Neuronal stem cell (in vitro differentiated cells): ENCODE results near the gene PFKFB4.

Source experiments
- DNase-seq: peaks from one replicate; pipeline ENCODE4 v3.0.0-alpha.2; 2013; ENCODE audit warnings: low spot score
- H2AFZ ChIP-seq: one replicate; pipeline ENCODE4 v1.6.1; 2013; ENCODE audit warnings: mild to moderate bottlenecking, low read length, inconsistent platforms
- H2AK5ac ChIP-seq: 2 replicates; pipeline ENCODE4 v1.6.1; 2013; ENCODE audit warnings: low read depth, mild to moderate bottlenecking, inconsistent platforms, low read length, moderate library complexity, mixed read lengths
- H2BK120ac ChIP-seq: 2 replicates; pipeline ENCODE4 v1.6.1; 2013; ENCODE audit warnings: low read depth, mild to moderate bottlenecking, inconsistent platforms, low read length, moderate library complexity, mixed read lengths
- H2BK12ac ChIP-seq: one replicate; pipeline ENCODE4 v1.6.1; 2013; ENCODE audit warnings: low read length, inconsistent platforms
- H2BK15ac ChIP-seq: 2 replicates; pipeline ENCODE4 v1.6.1; 2013; ENCODE audit warnings: mild to moderate bottlenecking, low read length, inconsistent platforms, mixed read lengths
- H2BK5ac ChIP-seq: one replicate; pipeline ENCODE4 v1.6.1; 2013; ENCODE audit warnings: inconsistent platforms, mild to moderate bottlenecking, low read length, moderate library complexity
- H3K14ac ChIP-seq: one replicate; pipeline ENCODE4 v1.6.1; 2013; ENCODE audit warnings: low read length, inconsistent platforms
- H3K18ac ChIP-seq: 2 replicates; pipeline ENCODE4 v1.6.1; 2013; ENCODE audit warnings: low read length, inconsistent platforms
- H3K23ac ChIP-seq: 2 replicates; pipeline ENCODE4 v1.6.1; 2013; ENCODE audit warnings: low read depth, mild to moderate bottlenecking, mixed read lengths, low read length, inconsistent platforms; ENCODE audit not compliant: poor library complexity
- H3K27ac ChIP-seq: replicated peaks from 3 replicates; pipeline ENCODE4 v1.5.1; 2013; ENCODE audit warnings: low read length, inconsistent platforms
- H3K27me3 ChIP-seq, 3 experiments: 2 replicates each; pipeline ENCODE4 v1.6.1; 2013; ENCODE audit warnings: low read length in 3 of 3, mild to moderate bottlenecking in 2 of 3, inconsistent platforms in 1 of 3, low read depth in 1 of 3, mixed read lengths in 1 of 3, moderate library complexity in 1 of 3; ENCODE audit not compliant: control insufficient read depth in 3 of 3, insufficient read depth in 3 of 3
- H3K36me3 ChIP-seq, 2 donors: replicated peaks in 1 of 2; 2 replicates each; pipeline ENCODE4 v1.6.1; 2013; ENCODE audit warnings: low read length in 2 of 2; ENCODE audit not compliant: control insufficient read depth in 2 of 2, insufficient read depth in 2 of 2
- H3K4ac ChIP-seq: 2 replicates; pipeline ENCODE4 v1.6.1; 2013; ENCODE audit warnings: inconsistent platforms, mild to moderate bottlenecking, low read length, moderate library complexity
- H3K4me1 ChIP-seq, 2 donors: 1 replicate in 1 of 2; 2 replicates in 1 of 2; pipeline ENCODE4 v1.6.1; 2013; ENCODE audit warnings: low read length in 2 of 2, low read depth in 1 of 2; ENCODE audit not compliant: control insufficient read depth in 2 of 2, insufficient read depth in 1 of 2
- H3K4me2 ChIP-seq: one replicate; pipeline ENCODE4 v1.6.1; 2013; ENCODE audit warnings: mild to moderate bottlenecking, low read length, inconsistent platforms; ENCODE audit not compliant: insufficient read depth, poor library complexity, severe bottlenecking
- H3K4me3 ChIP-seq, 2 donors: 2 replicates each; pipeline ENCODE4 v1.5.1; 2013; ENCODE audit warnings: low read length in 2 of 2, mild to moderate bottlenecking in 2 of 2, inconsistent platforms in 1 of 2, moderate library complexity in 1 of 2
- H3K79me1 ChIP-seq: one replicate; pipeline ENCODE4 v1.6.1; 2013; ENCODE audit warnings: low read depth, mild to moderate bottlenecking, inconsistent platforms, low read length, moderate library complexity
- H3K9ac ChIP-seq: one replicate; pipeline ENCODE4 v1.6.1; 2013; ENCODE audit warnings: mild to moderate bottlenecking, low read depth, low read length, inconsistent platforms; ENCODE audit not compliant: poor library complexity
- H3K9me3 ChIP-seq, 2 donors: replicated peaks in 1 of 2; 2 replicates each; pipeline versions ENCODE3 to v1.6.1; 2013; ENCODE audit warnings: low read length in 2 of 2, mild to moderate bottlenecking in 2 of 2, inconsistent platforms in 1 of 2, low read depth in 1 of 2, mixed read lengths in 1 of 2, moderate library complexity in 1 of 2; ENCODE audit not compliant: control insufficient read depth in 2 of 2, insufficient read depth in 1 of 2
- H4K8ac ChIP-seq: one replicate; pipeline ENCODE4 v1.6.1; 2013; ENCODE audit warnings: low read depth, mild to moderate bottlenecking, inconsistent platforms, low read length, moderate library complexity
- H4K91ac ChIP-seq: one replicate; pipeline ENCODE4 v1.6.1; 2013; ENCODE audit warnings: low read length, low read depth, mild to moderate bottlenecking, inconsistent platforms; ENCODE audit not compliant: poor library complexity
- WGBS, 2 donors: extraction: QIAGEN DNeasy Blood & Tissue Kit; methylation state at CpG; one replicate each; pipeline ENCODE4 v1.1.7; 2013; ENCODE audit warnings: missing lambda C conversion rate in 2 of 2, mixed read lengths in 1 of 2; ENCODE audit not compliant: insufficient read length in 2 of 2, insufficient replicate concordance in 1 of 2; ENCODE audit errors: extremely low coverage in 2 of 2; 5-methylcytosine and 5-hydroxymethylcytosine counted together

The PFKFB4 gene

DNA sequence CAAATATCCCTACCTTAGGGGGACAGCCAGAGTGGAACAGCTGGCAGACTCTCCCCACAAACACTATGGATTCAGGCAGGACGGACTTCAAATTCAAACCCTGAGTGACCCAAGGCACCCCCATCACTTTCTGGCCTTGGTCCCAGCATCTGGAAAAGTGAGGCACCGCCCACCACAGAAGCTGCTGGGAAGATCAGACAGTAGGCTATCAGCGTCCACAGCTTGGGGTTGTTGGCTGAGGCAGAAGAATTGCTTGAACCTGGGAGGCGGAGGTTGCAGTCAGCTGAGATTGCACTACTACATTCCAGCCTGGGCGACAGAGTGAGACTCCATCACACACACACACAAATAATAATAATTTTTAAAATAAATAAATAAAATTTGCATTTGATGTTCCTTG is 8.5 kb downstream of the PFKFB4 start:
- DNase-seq = no peak
- Histone ChIP-seq H3K4me1 (peaks cover 0 to 1% of the 10 kb centered on the region in 2 donors), H3K4me3 (no peak overlapping the region), H3K9me3 (no peaks in the 10 kb centered on the region), H3K14ac (no peak overlapping the region), H3K9ac (no peak overlapping the region), H2AFZ (no peak overlapping the region), H2BK120ac (no peak overlapping the region), H4K8ac (no peak overlapping the region), H3K23ac (no peak overlapping the region), H2BK15ac (no peak overlapping the region), H3K27ac (no peak overlapping the region), H3K18ac (no peak overlapping the region), H4K91ac (no peak overlapping the region), H2BK5ac (no peak overlapping the region), H2AK5ac (no peak overlapping the region), H3K4me2 (no peak overlapping the region), H3K27me3 (no peaks in the 10 kb centered on the region), H3K79me1 (no peaks in the 10 kb centered on the region), H3K4ac (no peak overlapping the region), H3K36me3 (peaks cover 12 to 40% of the 10 kb centered on the region in 2 donors), H2BK12ac (no peak overlapping the region)
- WGBS, 2 donors = no CpG with 5 or more reads among the region's 5 CpGs

DNA sequence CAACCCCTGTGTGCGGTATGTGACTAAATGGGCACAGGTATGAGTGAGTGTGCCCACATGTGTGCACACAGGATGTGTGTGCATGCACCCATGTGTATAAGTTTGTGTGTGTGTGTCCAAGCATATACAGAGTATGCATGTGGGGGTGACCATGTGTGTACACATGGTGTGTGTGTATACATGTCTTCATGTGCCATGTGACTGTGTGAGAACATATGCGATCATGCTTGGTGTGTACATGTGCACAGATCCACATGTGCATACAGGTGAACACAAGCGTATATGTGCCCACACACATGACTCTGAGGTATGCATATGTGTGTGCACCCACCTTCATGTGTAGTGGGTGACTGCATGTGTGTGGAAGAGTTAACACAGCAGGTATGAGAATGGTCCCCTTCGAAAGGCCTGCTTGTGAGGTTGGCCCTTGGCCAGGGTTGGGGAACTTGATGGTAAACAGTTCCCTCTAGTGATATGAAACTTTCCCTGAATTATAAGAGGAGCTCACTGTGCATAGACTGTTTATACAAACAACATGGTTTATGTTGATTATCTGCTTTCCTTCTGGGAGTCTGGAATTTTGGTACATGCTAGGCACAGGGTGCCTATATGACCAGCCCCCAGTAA is 10.3 kb downstream of the PFKFB4 start:
- no peak overlapping the region for H3K4me3 ChIP-seq
- no peak overlapping the region for H3K9ac ChIP-seq
- H3K79me1 ChIP-seq = no peaks in the 10 kb centered on the region
- no peak overlapping the region for H2BK12ac ChIP-seq
- H3K4ac ChIP-seq = no peak overlapping the region
- no peak overlapping the region for H2AFZ ChIP-seq
- no peak overlapping the region for H2BK15ac ChIP-seq
- WGBS, 2 donors = no CpG with 5 or more reads among the region's 4 CpGs
- no peak for DNase-seq
- H3K36me3 ChIP-seq = peaks cover 12 to 45% of the 10 kb centered on the region in 2 donors
- no peak overlapping the region for H3K14ac ChIP-seq
- H2BK120ac ChIP-seq = no peak overlapping the region
- H2AK5ac ChIP-seq = no peak overlapping the region
- H3K9me3 ChIP-seq = peaks cover 0 to 4% of the 10 kb centered on the region in 2 donors
- no peak overlapping the region for H2BK5ac ChIP-seq
- H4K91ac ChIP-seq = peak overlapping the region; percentile 40
- H3K27ac ChIP-seq = no peak overlapping the region
- no peak overlapping the region for H3K23ac ChIP-seq
- H3K4me1 ChIP-seq = peaks cover 0 to 1% of the 10 kb centered on the region in 2 donors
- H3K27me3 ChIP-seq = no peaks in the 10 kb centered on the region
- H3K4me2 ChIP-seq = no peak overlapping the region
- no peak overlapping the region for H3K18ac ChIP-seq
- H4K8ac ChIP-seq = no peak overlapping the region

DNA sequence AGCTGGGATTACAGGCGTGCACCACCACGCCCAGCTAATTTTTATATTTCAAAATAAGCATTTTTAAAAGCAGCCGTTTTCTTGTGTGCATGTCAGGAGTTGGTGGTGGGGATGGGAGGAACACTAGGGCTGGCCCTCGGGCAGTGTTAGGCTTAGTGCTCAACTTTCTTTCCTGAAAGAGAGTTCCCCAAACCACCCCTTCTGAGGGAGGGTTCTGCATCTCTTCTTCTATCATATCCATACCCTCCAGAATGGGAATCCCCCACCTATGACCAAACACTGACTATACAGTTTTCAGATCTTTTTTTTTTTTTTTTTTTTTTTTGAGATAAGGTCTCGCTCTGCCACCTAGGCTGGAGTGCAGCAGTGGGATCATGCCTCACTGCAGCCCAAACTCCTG is 12.5 kb downstream of the PFKFB4 start:
- Histone ChIP-seq H4K91ac (no peak overlapping the region), H3K14ac (no peak overlapping the region), H2BK120ac (no peak overlapping the region), H3K4me2 (no peak overlapping the region), H3K27ac (no peak overlapping the region), H3K4me3 (no peak overlapping the region), H3K36me3 (peaks cover 13 to 49% of the 10 kb centered on the region in 2 donors), H3K9me3 (peaks cover 0 to 4% of the 10 kb centered on the region in 2 donors), H2BK15ac (no peak overlapping the region), H2BK5ac (no peak overlapping the region), H3K4me1 (peaks cover 0 to 1% of the 10 kb centered on the region in 2 donors), H2BK12ac (no peak overlapping the region), H3K79me1 (no peaks in the 10 kb centered on the region), H3K9ac (no peak overlapping the region), H3K4ac (no peak overlapping the region), H4K8ac (no peak overlapping the region), H2AK5ac (no peak overlapping the region), H3K23ac (no peak overlapping the region), H3K18ac (no peak overlapping the region), H3K27me3 (no peaks in the 10 kb centered on the region), H2AFZ (no peak overlapping the region)
- WGBS, 2 donors = no CpG with 5 or more reads among the region's 5 CpGs
- DNase-seq = no peak

DNA sequence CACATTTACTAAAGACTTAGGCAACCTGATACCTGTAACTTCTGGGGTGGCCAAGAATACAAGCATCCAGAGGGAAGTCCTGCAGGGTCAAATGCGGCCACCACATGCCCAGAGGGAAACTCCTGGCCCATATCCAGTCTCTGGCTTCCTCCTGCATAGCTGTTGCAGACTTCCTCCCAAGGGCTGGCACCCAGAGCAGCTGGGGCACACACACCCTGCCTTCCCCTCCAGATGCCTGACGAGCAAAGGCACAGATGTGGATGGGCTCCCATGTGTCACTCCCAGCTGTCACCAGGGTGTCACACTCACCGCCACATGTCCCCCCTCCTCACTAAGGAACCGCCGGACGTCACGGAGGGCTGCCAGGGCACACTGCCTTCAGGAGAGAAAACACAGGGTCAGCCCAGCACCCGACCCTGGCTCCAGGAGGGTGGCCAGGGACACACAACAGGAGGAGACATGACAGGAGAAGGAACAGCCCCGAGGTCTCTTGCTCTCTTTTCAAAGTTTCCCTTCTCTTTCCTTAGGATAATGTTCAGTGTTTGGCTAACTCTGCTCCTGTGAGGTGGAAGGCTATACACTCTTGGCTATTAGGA is 13.2 kb downstream of the PFKFB4 start:
- Histone ChIP-seq H3K14ac (no peak overlapping the region), H4K91ac (no peak overlapping the region), H3K18ac (no peak overlapping the region), H3K4me3 (no peak overlapping the region), H3K79me1 (no peaks in the 10 kb centered on the region), H4K8ac (no peak overlapping the region), H2BK12ac (no peak overlapping the region), H3K4ac (no peak overlapping the region), H2AK5ac (no peak overlapping the region), H3K36me3 (peaks cover 18 to 54% of the 10 kb centered on the region in 2 donors), H3K27me3 (no peaks in the 10 kb centered on the region), H2AFZ (no peak overlapping the region), H3K23ac (no peak overlapping the region), H3K27ac (no peak overlapping the region), H3K9me3 (peaks cover 0 to 4% of the 10 kb centered on the region in 2 donors), H2BK15ac (no peak overlapping the region), H2BK120ac (no peak overlapping the region), H3K4me1 (no peaks in the 10 kb centered on the region), H2BK5ac (no peak overlapping the region), H3K4me2 (no peak overlapping the region), H3K9ac (no peak overlapping the region)
- DNase-seq = no peak
- no CpG with 5 or more reads among the region's 9 CpGs for WGBS, 2 donors
